ENCODE measurements around the gene GIGYF1.

Gene GIGYF1

GRCh38 chr7:100684534-100685042, 9.5 kb downstream of the GIGYF1 start:
- peak; percentile 11 for DNase-seq (ENCODE audit: low spot score)

- peak; percentile 4 for DNase-seq (ENCODE audit: low spot score)
Measured at GRCh38 chr7:100683659-100684533, 10.2 kb downstream of the GIGYF1 start.

- peak; percentile 5 for DNase-seq (ENCODE audit: low spot score)
Measured at GRCh38 chr7:100682991-100683658, 10.9 kb downstream of the GIGYF1 start.

- peak; percentile 6 for DNase-seq (ENCODE audit: low spot score)
Measured at GRCh38 chr7:100682228-100682741, 11.8 kb downstream of the GIGYF1 start.

GRCh38 chr7:100681491-100682227, 12.4 kb downstream of the GIGYF1 start:
- peak; percentile 6 for DNase-seq (ENCODE audit: low spot score)

GRCh38 chr7:100680576-100681271, 13.3 kb downstream of the GIGYF1 start:
- DNase-seq (ENCODE audit: low spot score), result peak; percentile 11

GRCh38 chr7:100679927-100680575, 14.0 kb downstream of the GIGYF1 start:
- DNase-seq (ENCODE audit: low spot score), result peak; percentile 30

- peak; percentile 16 for DNase-seq (ENCODE audit: low spot score)
Measured at GRCh38 chr7:100679129-100679926, 14.7 kb downstream of the GIGYF1 start.

GRCh38 chr7:100678291-100678984, 15.6 kb downstream of the GIGYF1 start:
- DNase-seq (ENCODE audit: low spot score), result peak; percentile 11

GRCh38 chr7:100677308-100678267, 16.5 kb downstream of the GIGYF1 start:
- DNase-seq (ENCODE audit: low spot score), result peak; percentile 5

- no peak for DNase-seq (ENCODE audit: low spot score)
Measured at GRCh38 chr7:100676501-100677306, 17.3 kb downstream of the GIGYF1 start.

- peak; percentile 84 for DNase-seq (ENCODE audit: low spot score)
Measured at GRCh38 chr7:100675581-100676350, 18.3 kb downstream of the GIGYF1 start.

- no peak for DNase-seq (ENCODE audit: low spot score)
Measured at GRCh38 chr7:100675105-100675451, 19.0 kb downstream of the GIGYF1 start.

GRCh38 chr7:100674411-100675104, 19.5 kb downstream of the GIGYF1 start:
- no peak for DNase-seq (ENCODE audit: low spot score)

- no peak for DNase-seq (ENCODE audit: low spot score)
Measured at GRCh38 chr7:100673942-100674410, 20.1 kb downstream of the GIGYF1 start.
